Activated CD4-positive, alpha-beta T cell treated with anti-CD3 and anti-CD28 coated beads, Interleukin-2, amount 50 U/mL, for 24 hours (primary cell): ENCODE measurements around the gene MAB21L3.

Source experiments
- DNase-seq, 2 donors: peaks; one replicate each; pipeline ENCODE4 v3.0.0-alpha.2; 2020; ENCODE audit warnings: low read depth in 1 of 2, low spot score in 1 of 2

Gene MAB21L3

GRCh38 chr1:116110567-116111523, at the start of gene MAB21L3:
Gene MAB21L3 (plus strand): TSS chr1:116111399. CDS start chr1:116112616, 1,217 bp downstream.
- DNase-seq, result no peak

- DNase-seq, result no peak
Observed at GRCh38 chr1:116062201-116062600, 49.0 kb upstream of the MAB21L3 start.

- DNase-seq, result no peak
Observed at GRCh38 chr1:116064616-116065015, 46.6 kb upstream of the MAB21L3 start.

GRCh38 chr1:116066868-116067565, 44.2 kb upstream of the MAB21L3 start:
- no peak for DNase-seq

- DNase-seq, result no peak
Observed at GRCh38 chr1:116067566-116067890, 43.7 kb upstream of the MAB21L3 start.

DNA sequence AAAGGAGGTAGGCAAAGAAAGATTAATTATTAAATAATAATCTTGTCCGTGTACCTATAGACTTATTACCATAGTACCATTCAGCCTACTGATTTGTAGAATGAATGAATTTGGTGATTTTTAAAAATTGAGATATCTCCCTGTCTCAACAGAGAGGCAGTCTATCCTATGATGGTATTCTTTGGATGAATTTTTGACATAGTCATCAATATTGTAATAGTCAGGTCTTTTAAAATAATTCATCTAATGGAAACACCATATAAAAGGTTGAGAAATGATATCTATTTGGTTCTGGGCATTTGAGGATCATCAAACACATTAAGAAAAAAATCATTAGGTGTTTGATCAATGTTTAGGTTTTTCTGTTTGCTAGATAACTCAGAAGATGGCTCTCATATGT, 35.6 kb upstream of the MAB21L3 start:
- DNase-seq, result no peak

- DNase-seq, result no peak
Observed at GRCh38 chr1:116075990-116076389, 35.2 kb upstream of the MAB21L3 start.

DNA sequence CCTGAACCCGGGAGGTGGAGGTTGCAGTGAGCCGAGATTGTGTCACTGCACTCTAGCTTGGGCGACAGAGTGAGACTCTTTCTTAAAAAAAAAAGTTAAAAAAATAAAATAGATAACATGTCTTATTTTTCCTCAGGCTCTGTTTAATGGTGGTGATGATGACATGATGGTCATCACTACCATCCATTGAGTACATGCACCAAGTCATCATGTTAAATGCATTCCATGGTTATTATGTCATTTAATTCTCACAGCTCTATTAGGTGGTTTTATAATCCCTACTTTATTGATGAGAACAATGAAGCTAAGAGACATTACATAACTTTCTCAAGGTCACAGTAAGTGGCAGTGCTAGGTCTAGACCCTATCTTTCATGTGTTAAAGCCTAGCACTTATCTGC, 34.4 kb upstream of the MAB21L3 start:
- DNase-seq, result no peak

- DNase-seq, result no peak
Observed at GRCh38 chr1:116078699-116079223, 32.4 kb upstream of the MAB21L3 start.

- no peak for DNase-seq
Observed at GRCh38 chr1:116087628-116088027, 23.6 kb upstream of the MAB21L3 start.

DNA sequence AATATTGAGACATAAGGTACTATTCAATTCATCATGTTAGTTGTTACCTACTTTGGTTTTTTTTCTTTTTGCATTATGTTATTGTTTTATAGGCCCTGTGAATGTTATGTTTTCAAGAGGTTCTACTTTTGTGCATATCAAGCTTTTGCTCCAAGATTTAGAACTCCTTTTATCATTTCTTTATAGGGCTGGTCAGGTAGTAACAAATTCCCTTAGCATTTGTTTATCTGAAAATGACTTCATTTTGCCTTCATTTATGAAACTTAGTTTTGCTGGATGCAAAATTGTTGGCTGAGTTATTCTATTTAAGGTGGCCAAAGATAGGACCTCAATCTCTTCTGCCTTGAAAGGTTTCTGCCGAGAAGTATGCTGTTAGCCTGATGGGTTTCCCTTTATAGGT, 21.3 kb upstream of the MAB21L3 start:
- no peak for DNase-seq

DNA sequence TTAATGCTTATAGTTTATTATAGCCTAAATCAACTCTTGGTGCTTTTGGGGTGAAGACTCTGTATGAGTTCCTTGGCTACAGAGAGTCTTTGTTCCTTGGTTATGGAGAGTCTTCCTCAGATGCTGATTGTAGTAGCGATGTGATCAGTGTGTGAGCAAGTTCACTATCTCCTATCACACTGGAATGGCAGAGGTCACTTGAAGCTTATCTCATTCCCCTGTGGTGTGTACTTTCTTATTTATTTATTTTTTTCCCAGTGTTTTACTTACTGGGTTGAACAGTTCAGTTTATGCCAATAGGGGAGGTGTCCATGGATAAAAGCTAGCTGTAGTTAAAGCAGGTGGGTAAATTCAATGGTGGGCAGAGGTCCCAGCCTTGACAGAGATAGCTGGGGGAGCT, 20.1 kb upstream of the MAB21L3 start:
- DNase-seq, result no peak

- DNase-seq, result no peak
Observed at GRCh38 chr1:116092752-116093489, 18.3 kb upstream of the MAB21L3 start.

DNA sequence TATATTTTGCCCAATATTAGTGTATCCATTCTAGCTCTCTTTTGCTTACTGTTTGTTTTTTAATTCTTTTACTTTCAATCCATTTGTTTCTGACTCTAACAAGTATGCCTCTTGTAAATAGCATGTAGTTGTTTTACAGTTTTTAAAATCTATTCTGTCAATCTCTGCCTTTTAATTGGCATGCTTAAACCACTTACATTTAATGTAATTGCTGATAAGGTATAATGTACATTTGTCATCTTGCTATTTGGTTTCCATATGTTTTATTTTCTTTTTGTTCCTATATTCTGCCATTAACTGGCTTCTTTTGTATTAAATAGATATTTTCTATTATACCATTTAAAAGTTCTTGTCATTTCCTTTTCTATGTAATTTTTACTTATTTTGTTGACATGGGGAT, 16.2 kb upstream of the MAB21L3 start:
- DNase-seq, result no peak

GRCh38 chr1:116096013-116096618, 15.1 kb upstream of the MAB21L3 start:
- DNase-seq, result no peak

DNA sequence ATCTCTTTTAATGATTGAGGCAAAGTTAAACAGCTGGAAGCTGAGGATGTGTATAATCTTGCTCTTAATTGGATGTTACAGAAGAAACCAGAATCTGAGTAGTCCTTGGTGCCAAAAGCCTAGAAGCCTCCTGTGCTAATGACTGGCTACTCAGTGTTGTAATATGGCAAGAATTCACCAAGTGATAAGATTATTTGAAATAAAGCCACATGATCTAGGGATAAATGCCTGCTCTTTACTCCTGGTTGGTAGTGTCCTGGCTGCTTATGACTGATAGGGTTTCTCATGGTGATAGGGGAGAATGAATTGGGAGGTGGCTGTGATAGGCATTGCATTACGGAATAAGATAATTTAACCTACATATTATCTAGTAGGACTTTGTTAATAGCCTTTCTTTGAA, 13.6 kb upstream of the MAB21L3 start:
- no peak for DNase-seq

GRCh38 chr1:116099379-116099778, 11.8 kb upstream of the MAB21L3 start:
- no peak for DNase-seq

DNA sequence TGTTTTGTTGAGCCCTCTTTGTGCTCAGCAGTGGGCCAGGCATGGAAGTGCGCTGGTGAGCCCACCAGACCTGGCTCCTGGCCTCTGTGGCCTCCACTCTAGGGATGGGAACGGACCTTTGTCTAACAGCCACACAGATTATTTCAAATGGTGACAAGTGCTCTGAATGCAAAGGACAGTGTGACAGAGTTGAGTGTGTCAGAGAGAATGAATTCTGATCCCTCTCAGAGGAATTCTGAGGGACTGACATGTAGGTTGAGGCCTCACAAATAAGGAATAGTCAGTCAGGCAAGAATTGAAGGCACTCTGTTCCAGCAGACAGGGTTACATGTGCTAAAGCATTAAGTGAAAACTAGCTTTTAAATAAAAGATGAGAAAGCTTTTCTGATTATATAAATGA, 11.3 kb upstream of the MAB21L3 start:
- DNase-seq, result no peak

DNA sequence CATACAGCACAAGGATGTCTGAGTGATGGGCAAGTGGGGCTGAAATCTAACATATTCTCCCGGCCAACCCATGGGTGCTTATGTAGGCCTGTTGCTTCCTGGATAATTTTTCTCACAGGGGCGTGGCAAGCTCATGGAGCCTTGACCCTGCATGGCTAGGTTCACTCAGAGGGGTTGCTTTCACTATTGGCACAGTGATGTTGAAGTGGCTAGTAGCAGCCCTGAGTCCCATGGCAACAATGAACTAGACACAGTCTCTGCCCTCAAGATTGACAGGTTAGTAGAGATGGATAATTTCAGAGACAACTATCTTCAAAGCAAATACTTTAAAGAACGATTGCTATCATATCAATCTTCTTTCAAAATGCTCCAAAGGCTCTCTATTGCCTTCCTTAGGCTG, 6.5 kb upstream of the MAB21L3 start:
- DNase-seq, result no peak

DNA sequence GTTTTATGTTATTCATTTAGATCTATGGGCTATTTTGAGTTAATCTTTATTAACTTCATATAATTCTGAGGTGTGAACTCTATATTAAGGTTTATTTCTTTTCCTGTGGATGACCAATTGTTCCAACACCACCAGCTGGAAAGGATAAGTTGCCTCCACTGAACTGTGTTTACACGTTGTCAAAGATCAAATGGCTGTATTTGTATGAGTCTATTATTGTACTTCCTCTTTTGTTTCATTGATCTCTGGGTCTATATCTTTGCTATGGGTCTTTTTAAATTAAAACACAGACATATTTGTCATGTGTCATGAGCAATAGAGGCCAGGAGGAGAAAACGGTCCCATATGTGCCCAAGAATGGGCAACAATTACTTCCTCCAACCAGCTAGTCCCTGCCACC, 5.2 kb upstream of the MAB21L3 start:
- DNase-seq, result no peak

DNA sequence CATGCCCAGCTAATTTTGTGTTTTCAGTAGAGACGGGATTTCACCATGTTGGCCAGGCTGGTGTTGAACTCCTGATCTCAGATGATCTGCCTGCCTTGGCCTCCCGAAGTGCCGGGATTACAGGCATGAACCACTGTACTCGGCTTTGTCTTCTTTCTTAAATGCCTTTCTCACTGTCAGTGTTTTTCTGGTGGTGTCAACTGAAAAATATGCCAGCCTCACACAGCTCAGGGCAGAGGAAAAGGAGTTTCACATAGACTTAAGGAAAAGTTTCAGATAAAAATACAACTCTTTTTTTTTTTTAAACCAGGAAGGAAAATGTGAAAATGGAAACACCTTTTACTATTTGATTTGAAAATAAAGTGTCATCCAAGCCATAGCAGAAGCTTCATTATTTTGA, 4.6 kb upstream of the MAB21L3 start:
- no peak for DNase-seq
